ENCODE data around the gene POU6F2.
"Not testable (repeated sequence)": the region's sequence is repeated elsewhere in the genome, so short reads cannot be mapped to it uniquely, and the experiment has no call there.

Gene POU6F2

DNA sequence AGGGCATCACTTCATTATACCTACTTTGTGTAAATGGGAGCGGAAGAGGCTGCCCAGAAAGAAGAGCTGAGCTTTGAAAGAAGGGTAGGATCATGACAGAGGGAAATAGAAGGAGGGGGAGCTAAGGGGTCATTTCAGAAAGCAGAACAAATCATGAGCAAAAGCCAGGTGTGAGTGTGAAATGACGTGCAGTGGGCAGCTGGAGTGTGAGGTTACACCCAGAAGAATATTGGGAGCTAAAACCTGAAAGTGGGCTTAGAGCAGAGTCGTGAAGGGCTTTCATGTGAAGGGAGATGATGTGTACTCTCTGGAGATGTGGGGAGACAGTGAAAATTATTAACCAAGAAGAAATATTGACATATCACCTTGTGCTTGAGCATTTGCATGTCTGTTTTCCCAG, 343.5 kb downstream of the POU6F2 start:
- no peak overlapping the region for H3K4me3 ChIP-seq (replicated peaks; ENCODE audit: low read depth, low read length)
- TF ChIP-seq, protein P1, sequence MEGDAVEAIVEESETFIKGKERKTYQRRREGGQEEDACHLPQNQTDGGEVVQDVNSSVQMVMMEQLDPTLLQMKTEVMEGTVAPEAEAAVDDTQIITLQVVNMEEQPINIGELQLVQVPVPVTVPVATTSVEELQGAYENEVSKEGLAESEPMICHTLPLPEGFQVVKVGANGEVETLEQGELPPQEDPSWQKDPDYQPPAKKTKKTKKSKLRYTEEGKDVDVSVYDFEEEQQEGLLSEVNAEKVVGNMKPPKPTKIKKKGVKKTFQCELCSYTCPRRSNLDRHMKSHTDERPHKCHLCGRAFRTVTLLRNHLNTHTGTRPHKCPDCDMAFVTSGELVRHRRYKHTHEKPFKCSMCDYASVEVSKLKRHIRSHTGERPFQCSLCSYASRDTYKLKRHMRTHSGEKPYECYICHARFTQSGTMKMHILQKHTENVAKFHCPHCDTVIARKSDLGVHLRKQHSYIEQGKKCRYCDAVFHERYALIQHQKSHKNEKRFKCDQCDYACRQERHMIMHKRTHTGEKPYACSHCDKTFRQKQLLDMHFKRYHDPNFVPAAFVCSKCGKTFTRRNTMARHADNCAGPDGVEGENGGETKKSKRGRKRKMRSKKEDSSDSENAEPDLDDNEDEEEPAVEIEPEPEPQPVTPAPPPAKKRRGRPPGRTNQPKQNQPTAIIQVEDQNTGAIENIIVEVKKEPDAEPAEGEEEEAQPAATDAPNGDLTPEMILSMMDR (IDR thresholded peaks at IDR 0.05; ENCODE audit: low read length, missing control alignments) = no peak
- DNase-seq (ENCODE audit: low read depth) = no peak

DNA sequence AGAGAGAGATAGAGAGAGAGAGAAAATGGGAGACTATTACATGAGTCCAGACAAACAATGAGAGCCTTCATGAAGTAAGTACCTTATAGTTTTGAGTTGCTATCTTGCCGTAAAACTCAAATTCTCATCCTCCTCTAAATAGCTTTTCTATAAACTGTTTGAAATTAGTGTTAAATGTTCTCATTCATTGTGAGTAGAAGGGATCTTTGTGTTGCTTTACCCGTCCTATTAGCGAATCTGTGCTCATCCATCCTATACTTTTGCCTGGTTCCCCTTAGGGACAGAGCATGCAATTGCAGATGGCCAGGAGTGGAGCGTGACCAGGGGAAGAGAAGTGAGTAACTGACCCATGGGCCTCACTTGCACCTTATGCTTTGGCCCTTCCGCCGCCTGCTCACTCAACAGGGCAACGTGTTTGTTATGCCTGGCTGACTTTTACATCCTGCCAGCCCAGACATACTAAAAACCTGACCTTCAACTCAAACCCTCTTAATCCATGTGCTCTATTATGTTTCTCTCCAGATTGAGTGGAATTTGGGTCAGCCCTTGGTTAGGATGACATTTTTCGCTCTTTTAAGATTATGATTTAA, 344.3 kb downstream of the POU6F2 start:
- TF ChIP-seq, protein P1 (IDR thresholded peaks at IDR 0.05; ENCODE audit: low read length, missing control alignments) = no peak
- no peak for DNase-seq (ENCODE audit: low read depth)
- H3K4me3 ChIP-seq (replicated peaks; ENCODE audit: low read depth, low read length) = no peak overlapping the region

DNA sequence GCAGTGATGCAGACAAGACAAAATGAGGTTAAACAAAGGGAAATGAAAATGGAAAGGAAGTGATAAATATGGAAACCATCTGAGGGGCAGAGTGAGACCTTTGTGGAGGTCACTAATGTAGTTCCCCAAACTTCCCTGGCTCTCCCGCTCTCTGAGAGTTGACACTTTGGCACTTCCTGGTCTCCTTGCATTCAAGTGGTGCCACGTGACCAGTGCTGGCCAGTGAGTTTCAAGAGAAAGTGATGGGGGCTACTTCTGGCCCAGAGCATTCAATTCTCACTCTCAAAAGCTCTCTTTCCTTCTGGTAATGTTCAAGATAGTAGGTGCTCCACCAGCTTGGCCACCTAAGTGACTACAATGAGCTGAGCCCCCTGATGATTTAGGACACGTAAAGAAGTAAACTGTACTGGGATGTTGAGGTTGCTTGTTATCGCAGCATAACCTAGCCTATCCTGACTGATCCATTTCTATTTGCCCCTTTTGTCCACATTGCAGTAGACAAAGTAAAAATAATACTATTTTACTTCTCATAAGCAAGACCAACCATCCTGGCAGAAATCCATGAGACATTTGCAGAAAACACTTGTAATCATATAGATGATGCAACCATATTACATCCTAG, 346.5 kb downstream of the POU6F2 start:
- no peak overlapping the region for H3K4me3 ChIP-seq (replicated peaks; ENCODE audit: low read depth, low read length)
- DNase-seq (ENCODE audit: low read depth) = no peak
- TF ChIP-seq, protein P1 (IDR thresholded peaks at IDR 0.05; ENCODE audit: low read length, missing control alignments) = no peak

DNA sequence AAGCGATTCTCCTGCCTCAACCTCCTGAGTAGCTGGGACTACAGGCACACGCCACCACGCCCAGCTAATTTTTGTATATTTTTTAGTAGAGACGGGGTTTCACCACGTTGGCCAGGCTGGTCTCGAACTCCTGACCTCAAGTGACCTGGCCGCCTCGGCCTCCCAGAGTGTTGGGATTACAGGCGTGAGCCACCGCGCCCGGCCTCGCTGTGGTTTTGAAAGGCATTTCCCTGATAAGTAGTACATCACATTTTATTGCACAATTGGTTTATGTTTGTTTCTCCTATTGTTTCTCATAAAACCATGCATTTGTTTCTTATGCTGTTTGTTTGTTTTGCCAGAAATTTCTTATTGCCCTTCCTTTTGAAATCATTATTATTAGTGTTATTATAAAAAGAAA, 353.9 kb downstream of the POU6F2 start:
- H3K4me3 ChIP-seq (replicated peaks; ENCODE audit: low read depth, low read length) = not testable (repeated sequence)
- peak; percentile 29 for DNase-seq (ENCODE audit: low read depth)

DNA sequence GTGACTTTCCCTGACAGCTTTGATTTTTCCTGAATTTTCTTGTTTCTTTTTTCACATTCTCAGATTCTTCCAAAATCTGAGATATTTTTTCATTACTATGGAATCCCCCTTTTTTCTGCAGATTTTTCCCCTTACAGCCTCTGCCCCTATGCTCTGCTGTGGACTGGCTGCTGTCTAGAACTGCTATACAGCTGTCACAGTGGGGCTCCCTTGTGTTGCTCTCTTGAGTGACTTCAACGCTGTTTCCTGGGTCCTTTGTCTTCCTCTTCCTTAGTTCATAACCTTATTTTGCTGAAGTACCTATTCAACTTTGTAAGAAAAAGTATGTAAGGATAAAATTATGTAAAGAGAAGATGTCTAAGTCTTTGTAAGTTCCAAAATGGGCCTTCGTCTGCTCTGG, 354.4 kb downstream of the POU6F2 start:
- no peak overlapping the region for H3K4me3 ChIP-seq (replicated peaks; ENCODE audit: low read depth, low read length)
- TF ChIP-seq, protein P1 (IDR thresholded peaks at IDR 0.05; ENCODE audit: low read length, missing control alignments) = no peak
- DNase-seq (ENCODE audit: low read depth) = no peak

DNA sequence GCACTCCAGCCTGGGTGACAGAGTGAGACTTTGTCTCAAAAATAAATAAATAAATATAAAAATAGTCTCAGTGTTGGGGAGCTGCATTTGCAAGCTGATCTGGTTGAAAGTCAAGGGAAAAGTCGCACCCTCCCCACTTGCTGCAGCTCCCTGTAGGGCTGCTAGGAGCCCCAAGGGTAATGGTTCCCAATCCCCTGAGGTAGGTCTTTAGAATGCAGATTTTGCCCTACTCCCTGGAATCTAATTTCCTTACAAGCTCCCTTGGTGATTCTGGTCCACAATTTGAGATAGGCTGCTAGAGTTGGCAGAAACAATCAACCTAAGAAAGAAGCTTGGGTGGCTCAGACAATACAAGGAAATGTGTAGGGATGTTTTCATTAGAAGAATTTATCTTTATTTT, 356.0 kb downstream of the POU6F2 start:
- TF ChIP-seq, protein P1 (IDR thresholded peaks at IDR 0.05; ENCODE audit: low read length, missing control alignments) = no peak
- no peak overlapping the region for H3K4me3 ChIP-seq (replicated peaks; ENCODE audit: low read depth, low read length)
- DNase-seq (ENCODE audit: low read depth) = no peak

DNA sequence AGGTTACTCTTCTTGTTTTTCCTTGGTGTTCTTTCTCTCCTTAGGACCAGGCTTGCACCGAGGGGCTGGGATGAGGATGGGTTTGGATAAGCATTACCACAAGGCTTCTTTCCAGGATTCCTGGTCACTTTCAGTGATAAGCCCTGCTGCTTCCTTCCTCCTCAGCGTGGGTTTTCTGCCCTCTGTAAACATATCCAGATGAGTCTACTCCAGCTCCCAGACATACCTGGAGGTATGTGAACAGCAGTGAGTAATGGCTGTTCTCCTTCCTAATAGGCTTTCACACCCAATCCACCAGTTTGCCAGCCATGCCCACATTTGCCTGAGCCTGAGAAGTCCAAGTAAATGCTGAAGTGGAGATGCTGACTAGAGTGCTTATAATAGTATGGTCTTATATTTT, 358.7 kb downstream of the POU6F2 start:
- H3K4me3 ChIP-seq (replicated peaks; ENCODE audit: low read depth, low read length) = no peak overlapping the region
- TF ChIP-seq, protein P1 (IDR thresholded peaks at IDR 0.05; ENCODE audit: low read length, missing control alignments) = no peak

More for the DNA sequence above, 358.7 kb downstream of the POU6F2 start:
- DNase-seq (ENCODE audit: low read depth) = no peak

Measured in fibroblast of pulmonary artery (primary cell).